Activated gamma-delta T cell treated with Interleukin-2 at 50 U/mL for 16 hours (primary cell): Measurements from ENCODE around the gene PYDC1.
A peak's percentile ranks its signal among the peaks of the same experiment; 100 is the strongest.
"Not testable (repeated sequence)": the region's sequence is repeated elsewhere in the genome, so short reads cannot be mapped to it uniquely, and the experiment has no call there.

Experiments
- DNase-seq: peaks from one replicate; pipeline ENCODE4 v3.0.0-alpha.2; 2020

Gene PYDC1

DNA sequence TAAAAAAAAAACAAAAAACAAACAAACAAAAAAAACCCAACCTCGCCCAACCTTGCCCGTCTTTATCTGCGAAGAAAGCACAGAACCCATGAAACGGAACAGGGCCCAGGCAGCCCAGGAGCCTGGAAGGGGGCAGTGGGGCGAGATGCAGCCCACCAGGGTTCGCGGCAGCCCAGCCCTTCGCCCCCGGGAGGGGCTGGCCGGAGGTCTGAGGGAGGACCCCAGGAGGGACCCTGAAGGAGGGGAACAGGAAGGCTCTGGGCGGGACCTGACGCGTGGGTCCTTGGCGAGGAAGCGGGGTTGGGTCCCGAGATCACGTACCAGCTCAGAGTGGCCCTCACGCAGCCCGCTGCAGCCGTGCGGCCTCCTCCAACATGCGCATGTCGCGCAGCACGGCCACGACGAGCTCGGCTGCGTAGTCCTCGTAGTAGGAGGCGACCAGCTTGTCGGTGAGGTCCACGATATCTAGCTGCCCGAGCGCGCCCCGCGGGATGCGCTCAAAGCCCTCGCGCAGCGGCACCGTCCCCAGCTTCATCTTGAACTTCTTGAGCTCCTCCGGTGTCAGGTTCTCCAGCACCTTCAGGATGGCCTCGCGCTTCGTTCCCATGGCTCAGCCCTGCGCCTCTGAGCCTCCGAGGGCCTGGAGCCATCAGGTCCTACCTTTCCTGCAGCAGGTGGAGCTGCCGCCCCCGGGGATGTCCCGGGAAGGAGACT lies at the start of gene PYDC1:
TSS of gene PYDC1 (minus strand) at position 714 of the 714 bp plus-strand sequence. CDS start at position 607, 107 bp downstream.
- DNase-seq = no peak

DNA sequence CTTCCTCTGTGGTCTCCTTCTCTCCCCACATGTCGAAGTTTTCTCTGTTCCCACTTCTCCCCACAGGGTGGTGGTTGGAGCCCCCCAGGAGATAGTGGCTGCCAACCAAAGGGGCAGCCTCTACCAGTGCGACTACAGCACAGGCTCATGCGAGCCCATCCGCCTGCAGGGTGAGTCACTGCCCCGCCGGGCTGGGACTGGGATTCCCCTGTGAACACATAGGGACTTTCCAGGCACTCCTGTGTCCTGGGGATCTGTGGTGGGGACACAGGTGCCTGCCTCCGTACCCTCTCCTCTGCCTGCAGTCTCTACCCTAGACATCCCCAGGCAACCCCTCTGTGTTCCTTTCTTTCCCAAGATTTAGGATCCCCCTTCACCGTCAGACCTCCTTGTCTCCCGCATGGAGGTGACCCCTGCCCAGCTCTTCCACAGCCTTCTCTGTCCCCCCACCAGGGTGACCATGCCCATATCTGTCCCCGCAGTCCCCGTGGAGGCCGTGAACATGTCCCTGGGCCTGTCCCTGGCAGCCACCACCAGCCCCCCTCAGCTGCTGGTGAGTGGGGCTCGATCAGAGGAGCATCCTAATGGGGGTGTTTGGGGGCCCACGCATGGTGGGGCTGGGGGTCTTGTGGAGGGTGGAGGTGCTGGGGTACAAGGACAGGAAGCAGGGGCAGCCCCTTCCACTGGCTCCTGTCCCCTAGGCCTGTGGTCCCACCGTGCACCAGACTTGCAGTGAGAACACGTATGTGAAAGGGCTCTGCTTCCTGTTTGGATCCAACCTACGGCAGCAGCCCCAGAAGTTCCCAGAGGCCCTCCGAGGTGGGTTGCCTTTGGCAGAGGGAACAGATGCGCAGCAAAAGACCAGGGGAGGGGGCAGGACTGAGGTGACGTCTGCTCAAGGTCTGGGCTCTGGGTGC lies 48.7 kb upstream of the PYDC1 start:
- peak; percentile 54 for DNase-seq

DNA sequence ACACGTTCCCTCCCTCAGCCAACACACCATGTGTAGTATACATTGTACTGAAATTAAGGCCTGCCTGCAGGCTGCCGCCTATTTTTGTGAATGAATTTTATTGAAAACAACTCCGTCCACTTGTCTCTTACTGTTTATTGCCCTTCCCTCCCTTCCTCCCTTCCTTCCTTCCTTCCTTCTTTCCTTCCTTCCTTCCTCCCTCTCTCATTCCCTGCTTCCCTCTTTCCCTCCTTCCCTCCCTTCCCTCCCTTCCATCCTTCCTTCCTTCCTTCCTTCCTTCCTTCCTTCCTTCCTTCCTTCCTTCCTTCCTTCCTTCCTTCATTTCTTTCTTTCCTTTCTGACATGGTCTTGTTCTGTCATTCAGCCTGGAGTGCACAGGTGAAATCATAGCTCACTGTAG lies 45.1 kb upstream of the PYDC1 start:
- no peak for DNase-seq

DNA sequence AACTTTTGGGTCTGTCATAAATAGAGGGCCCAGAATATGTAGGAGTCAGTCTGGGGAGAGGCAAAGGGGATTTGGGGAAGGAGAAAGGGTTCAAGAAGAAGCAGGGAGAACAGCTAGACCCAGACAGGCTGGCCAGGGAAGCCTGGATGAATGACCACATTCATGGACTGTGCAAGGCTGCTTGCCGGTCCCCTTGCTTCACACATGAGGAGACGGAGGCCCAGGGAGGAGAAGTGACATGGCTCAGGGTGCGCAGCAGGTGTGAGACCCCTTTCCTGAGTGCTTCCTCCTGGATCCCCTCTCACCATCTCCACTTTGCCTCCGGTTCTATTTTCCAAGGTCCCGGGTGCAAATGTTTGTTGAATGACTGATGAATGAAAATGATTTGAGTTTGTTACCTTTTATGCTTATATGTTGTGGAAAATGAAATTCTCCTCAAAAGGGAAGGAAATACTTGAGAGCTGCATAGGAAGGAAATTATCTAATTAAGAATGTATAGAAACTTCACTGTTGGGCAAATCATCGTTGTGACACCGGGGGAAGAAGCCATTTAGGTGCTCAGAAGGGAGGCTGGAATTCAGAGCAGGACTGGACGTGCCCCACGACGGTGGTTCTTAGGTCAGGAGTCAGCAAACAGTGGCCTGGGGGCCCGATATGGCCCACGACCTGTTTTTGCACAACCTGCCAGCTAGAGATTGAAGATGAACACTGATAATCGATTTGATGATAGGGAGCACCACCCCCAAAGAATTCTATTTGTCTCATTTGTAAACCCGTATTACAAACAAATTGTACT lies 43.4 kb upstream of the PYDC1 start:
- no peak for DNase-seq

DNA sequence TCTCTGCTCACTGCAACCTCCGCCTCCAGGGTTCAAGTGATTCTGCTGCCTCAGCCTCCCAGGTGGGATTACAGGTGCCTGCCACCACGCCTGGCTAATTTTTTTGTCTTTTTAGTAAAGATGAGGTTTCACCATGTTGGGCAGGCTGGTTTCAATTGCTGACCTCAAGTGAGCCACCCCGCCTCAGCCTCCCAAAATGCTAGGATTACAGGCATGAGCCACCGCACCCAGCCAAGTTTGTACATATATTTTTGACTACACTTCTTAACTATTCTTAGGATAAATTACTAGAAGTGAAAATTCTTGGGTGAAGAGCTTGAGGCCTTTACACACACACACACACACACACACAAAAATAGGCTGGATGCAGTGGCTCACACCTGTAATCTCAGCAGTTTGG lies 41.4 kb upstream of the PYDC1 start:
- DNase-seq = no peak

DNA sequence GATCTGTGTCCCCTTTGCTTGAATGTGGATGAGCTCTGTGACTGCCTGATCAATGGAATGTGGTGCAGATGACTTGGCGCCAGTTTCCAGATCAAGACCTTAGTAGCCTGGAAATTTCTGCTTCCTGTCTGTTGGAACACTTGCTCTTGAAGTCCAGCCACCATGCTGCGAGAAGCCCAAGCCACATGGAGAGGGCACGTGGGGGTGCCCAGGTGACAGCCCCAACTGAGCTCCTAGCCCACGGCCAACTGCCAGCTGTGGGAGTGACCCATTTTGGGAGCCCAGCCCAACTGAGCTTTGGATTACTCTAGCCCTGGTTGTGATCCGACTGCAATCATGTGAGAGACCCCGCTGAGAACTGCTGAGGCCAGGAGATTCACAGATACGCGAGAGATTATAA lies 39.5 kb upstream of the PYDC1 start:
- no peak for DNase-seq

DNA sequence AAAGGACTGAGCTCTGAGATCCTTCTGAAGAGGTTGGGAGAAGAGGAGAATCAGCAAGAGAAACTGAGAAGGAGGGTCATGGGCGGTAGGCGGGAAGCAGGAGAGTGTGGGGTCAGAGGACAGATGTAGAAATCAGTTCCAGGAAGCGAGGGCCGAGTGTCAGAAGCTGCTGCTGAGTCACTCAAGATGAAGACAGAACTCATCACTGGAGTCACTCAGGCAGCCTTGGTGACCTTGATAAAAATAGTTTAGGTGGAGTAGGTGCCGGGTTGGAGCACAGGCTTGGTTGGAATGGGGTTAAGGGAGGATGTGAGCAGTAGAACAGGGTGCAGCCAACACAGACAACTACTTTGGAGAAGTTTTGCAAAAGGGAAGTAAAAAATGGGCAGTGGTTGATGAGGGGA lies 36.7 kb upstream of the PYDC1 start:
- peak; percentile 6 for DNase-seq

DNA sequence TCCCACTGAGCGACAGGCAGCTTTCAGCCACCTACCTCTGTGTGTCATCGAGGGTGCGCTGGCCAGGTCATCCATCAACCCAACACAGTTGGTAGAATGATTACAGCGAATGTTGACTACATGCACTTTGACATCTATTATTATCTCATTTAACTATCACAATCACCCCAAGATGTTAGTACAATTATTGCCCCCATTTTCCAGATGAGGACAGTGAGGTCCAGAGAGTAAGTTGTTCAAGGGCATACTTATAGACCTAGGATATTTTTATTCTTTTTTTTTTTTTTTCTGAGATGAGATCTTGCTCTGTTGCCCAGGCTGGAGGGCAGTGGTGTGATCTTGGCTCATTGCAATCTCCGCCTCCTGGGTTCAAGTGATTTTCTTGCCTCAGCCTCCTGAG lies 34.5 kb upstream of the PYDC1 start:
- DNase-seq = no peak

DNA sequence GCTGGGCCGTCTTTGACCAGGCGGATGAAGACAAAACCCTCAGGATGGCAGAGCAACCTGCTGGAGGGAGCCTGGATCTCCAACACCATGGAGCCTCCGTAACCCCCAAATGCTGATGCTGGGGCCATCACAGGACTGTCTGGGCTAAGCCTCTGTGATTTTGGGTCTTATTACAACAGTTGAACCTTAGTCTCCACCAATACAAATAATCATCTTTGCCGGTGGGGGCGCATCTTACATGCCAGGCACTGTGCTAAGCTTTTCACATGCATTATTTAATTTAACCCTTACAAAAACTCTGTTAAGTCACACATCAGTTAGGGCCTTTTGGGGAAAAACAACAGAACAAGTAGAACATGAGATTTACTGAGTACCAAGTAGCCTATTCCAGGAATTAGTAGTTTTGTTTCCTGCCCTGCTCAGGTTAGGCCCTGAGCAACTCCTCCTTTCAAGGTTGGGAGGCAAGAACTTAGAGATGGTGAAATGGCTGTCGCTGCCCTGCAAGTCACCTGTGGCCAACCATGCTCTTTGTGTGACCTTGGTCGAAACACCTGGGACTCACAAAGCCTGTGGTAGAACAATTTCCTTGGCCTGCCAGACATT lies 33.9 kb upstream of the PYDC1 start:
- no peak for DNase-seq

DNA sequence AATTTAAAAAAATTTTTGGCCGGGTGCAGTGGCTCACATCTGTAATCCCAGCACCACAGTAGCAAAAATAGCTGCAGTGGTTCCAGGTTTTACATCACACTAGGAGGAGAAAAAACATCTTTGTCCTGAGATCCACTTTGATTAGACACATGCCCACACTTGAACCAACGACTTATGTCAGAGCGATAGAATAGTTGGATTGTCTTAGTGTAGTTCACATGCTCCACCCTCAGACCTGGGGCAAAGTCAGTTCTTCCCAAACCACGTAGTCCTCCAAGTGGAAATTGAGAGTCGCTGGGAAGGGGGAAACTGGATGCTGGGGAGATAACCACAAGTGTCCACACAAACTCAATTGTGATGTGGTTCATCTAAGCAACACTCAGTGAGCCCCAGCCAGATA lies 31.4 kb upstream of the PYDC1 start:
- DNase-seq = no peak

DNA sequence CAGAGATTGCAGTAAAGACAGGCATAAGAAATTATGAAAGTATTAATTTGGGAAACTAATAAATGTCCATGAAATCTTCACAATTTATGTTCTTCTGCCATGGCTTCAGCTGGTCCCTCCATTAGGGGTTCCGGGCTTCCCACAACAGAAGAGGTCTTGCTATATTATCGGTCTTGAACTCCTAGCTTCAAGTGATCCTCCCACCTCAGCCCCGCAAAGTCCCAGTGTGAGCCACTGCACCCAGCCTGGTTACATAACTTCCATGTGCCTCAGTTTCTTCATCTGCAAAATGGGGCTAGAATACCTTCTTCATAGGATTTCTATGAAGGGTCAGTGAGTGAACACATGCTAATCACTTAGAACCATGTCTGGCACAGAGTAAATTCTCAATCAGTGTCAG lies 29.4 kb upstream of the PYDC1 start:
- no peak for DNase-seq

DNA sequence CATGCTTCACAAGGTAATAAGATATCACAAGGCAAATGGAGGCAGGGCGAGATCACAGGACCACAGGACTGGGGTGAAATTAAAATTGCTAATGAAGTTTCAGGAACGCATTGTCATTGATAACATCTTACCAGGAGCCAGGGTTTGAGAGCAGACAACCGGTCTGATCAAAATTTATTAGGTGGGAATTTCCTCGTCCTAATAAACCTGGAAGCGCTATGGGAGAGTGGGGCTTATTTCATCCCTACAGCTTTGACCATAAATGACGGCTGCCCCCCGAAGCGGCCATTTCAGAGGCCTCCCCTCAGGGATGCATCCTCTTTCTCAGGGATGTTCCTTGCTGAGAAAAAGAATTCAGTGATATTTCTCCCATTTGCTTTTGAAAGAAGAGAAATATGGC lies 28.7 kb upstream of the PYDC1 start:
- DNase-seq = not testable (repeated sequence)

DNA sequence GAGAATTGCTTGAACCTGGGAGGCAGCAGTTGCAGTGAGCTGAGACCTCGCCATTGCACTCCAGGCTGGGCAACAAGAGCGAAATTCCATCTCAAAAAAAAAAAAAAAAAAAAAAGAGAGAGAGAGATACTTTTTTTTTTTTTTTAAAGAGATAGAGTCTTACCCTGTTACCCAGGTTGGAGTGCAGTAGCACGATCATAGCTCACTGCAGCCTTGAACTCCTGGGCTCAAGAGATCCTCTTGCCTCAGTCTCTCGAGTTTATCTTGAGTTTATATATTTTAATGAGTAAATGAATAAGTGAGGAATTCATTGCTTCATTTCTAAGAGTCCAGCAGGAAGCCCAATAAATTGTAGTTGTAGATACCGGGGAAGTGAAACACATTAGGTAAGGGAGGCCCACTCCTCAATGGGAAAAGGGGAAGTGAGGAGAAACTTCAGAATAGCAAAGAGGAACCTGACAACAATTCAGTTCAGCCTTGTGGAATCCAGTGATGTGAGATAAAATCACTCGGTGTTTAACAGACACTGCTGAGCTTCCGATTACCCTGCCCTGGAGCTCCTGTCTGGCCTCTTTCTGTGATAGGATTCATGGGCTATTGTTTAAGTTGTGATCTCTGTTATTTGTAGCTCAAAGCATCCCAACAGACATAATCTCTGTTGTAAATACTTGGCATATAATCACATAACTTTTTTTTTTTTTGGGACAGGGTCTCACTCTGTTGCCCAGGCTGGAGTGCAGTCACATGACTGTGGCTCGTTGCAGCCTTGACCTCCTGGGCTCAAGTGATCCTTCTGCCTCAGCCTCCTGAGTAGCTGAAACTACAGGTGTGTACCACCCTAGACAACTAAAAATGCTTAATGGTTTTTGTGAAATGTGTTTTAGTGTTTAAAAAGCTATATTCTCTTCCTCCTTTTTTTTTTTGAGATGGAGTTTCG lies 27.1 kb upstream of the PYDC1 start:
- DNase-seq = no peak

DNA sequence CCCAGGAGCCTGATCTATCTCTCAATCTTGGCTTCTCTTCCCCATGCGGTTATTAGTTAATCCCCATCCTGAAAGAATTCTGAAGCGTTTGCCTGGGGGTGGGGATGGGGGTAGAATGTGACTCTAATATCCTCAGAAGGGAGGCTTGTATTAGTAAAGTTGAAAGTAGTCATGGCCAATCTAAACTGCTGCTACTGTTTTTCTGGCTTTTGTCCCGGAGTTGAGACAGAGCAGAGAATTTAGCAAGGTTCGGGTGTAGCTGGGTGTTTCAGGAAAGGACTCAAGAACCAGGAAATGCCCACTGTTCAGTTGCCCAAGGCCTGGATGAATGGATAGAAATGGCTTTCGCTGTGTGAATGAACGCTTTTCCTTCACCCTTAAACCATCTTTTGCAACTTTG lies 25.3 kb upstream of the PYDC1 start:
- DNase-seq = no peak

DNA sequence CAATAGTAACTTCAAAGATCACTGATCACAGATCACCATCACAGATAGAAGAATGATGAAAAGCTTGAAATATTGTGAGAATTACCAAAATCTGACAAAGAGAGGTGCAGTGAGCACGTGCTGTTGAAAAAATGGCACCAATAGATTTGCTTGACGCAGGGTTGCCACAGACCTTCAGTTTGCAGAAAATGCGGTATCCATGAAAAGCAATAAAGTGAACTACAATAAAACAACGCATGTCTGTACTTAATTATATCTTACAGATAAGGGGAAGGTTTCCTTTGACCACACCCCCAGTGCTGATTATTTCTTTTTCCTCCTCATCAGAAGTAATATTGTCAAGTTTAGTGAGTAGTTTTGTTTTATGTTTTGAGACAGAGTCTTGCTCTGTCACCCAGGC lies 21.1 kb upstream of the PYDC1 start:
- DNase-seq = no peak

DNA sequence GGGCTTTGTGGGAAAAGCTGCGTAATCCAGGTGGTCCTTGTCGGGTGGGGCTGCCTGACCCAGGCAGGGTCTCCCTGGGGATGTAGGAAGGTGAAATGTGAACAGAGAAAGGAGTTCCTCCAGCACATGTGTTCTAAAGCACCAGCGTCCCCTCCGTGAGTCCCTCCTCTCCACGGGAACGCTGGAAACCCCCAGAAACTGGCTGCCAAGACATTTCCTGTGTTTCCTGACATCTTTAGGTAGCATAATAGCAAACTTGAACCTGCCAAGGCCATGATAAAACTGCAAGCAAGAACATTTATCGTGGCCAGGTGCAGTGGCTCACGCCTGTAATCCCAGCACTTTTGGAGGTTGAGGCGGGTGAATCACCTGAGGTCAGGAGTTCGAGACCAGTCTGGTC lies 12.6 kb upstream of the PYDC1 start:
- DNase-seq = no peak

DNA sequence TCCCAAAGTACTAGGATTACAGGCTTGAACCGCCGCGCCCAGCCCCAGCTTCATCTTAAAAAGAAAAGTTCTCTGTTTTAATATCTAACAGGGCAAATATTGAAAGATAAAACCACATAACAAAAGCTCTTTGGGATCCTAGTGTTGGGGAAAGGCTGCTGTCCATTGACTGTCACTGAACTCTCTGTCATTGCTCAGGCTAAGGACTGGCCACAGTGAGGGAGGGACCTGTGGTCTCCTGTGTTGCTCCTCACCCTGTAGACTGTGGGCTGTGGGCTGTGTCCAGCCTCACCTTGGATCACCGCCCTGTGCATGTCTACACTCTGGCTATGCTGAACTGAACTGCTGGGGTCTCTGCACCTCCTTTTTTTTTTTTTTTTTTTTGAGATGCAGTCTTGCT lies 11.3 kb upstream of the PYDC1 start:
- no peak for DNase-seq

DNA sequence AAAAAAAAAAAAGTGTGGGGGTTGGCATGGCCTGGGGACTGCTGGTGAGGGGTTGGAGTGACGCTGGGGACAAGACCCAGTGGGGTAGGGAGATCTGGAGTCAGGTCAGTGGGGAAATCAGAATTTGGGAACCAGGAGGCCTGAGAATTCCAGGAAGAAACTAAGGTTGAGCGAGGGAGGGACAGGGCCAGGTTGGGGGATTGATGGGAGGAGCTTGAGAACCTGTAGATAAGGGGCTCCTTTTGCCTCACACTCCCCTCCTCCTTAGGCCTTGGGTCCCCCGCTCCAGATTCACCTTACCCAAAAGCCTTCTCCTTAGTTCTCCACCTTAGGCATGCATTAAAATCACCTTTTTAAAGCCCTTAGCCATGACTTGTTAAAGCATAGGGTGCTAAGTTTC lies 8.3 kb upstream of the PYDC1 start:
- DNase-seq = no peak

DNA sequence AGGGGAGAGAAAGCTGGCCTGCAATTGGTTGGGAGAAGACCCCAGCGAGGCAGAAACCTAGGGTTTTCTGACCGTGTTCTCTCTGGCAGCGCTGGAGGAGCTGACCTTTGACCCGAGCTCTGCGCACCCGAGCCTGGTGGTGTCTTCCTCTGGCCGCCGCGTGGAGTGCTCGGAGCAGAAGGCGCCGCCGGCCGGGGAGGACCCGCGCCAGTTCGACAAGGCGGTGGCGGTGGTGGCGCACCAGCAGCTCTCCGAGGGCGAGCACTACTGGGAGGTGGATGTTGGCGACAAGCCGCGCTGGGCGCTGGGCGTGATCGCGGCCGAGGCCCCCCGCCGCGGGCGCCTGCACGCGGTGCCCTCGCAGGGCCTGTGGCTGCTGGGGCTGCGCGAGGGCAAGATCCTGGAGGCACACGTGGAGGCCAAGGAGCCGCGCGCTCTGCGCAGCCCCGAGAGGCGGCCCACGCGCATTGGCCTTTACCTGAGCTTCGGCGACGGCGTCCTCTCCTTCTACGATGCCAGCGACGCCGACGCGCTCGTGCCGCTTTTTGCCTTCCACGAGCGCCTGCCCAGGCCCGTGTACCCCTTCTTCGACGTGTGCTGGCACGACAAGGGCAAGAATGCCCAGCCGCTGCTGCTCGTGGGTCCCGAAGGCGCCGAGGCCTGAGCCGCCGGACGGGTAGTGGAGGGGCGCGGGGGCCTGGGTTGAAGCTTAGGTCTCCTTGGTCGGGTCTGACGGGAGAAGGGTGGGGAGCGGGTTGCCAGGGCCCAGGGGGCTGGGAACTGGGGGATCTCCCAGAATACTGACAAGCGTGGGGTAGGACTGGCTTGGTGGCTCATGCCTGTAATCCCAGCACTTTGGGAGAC lies 7.4 kb upstream of the PYDC1 start:
- no peak for DNase-seq

DNA sequence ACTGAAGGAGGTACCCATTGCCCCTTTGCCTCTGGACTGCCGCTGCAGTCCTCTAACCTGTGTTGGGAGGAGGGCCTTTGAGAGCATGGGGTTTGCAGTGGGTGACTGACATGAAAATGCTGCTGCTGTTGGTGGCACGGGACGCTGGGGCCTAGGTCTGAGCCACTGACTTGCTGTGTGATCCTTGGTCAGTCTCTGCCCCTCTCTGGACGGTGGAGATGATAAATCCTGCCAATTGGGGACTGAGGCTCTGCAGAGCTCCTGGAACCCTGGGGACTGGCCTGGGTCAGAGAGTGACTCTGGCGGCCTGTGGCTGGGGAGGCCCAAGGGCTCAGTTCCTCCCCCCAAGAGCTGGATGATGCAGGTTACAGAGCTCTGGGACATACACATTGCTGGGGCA lies 6.1 kb upstream of the PYDC1 start:
- DNase-seq = no peak
